HepG2 (cell line): ENCODE results near the gene TMEM116. TPM values are rescaled to one million over a fixed set of nuclear protein-coding genes. Genes with fewer than 3 reads are reported as not detected.

Experiments
- ATAC-seq: fragments of 200-7000 bp; cut with Tn5 transposase; 3 replicates; pipeline ENCODE4 v1.9.1; 2020; ENCODE audit warnings: mild to moderate bottlenecking, moderate library complexity
- BruUV-seq: library from RNA; stranded (reverse); fragments of 400-500 nt; replicated peaks from 2 replicates; lab custom pipeline; 2021; lab: Mats Ljungman, UMichigan
- CTCF ChIA-PET: fragments of 300-600 bp; formaldehyde crosslinking; extraction: SDS; loops from one replicate; lab custom pipeline; 2021; ENCODE audit warnings: low total read pairs, inconsistent platforms, low intra/inter-chr PET ratio; lab: Yijun Ruan, JAX
- POLR2A ChIA-PET: fragments of 350-600 bp; sonication (Branson Sonifier 250); formaldehyde crosslinking; loops from one replicate; lab custom pipeline; 2020; ENCODE audit warnings: antibody characterized with exemption, inconsistent platforms; lab: Yijun Ruan, JAX
- DNase-seq: peaks from one replicate; pipeline ENCODE4 v3.0.0-alpha.2; 2015; ENCODE audit warnings: low spot score
- FAIRE-seq: peaks from 3 replicates; lab custom pipeline; 2011; peaks lifted over from hg19 to GRCh38; lab: Jason Lieb, UNC
- H2AFZ ChIP-seq: one replicate; pipeline ENCODE4 v1.6.1; 2011; ENCODE audit warnings: low read length, inconsistent platforms
- H3K27ac ChIP-seq: fragments of 300-600 bp; 3 replicates; pipeline ENCODE4 v1.8.0; 2011; ENCODE audit warnings: mixed run types, mild to moderate bottlenecking, mixed read lengths, low read length, inconsistent platforms; ENCODE audit not compliant: insufficient read depth; ENCODE audit errors: extremely low read length
- H3K27me3 ChIP-seq, 2 experiments: fragments of 200-600 bp in 1 of 2; 2 replicates in 1 of 2; 3 replicates in 1 of 2; pipeline versions ENCODE4 v1.6.0 to v1.8.0; 2011; ENCODE audit warnings: low read length in 2 of 2, mild to moderate bottlenecking in 2 of 2, moderate library complexity in 2 of 2, inconsistent platforms in 1 of 2; ENCODE audit not compliant: insufficient read depth in 2 of 2, control insufficient read depth in 1 of 2
- H3K36me3 ChIP-seq, 2 experiments: fragments of 200-600 bp in 1 of 2; replicated peaks in 1 of 2; 2 replicates in 1 of 2; 3 replicates in 1 of 2; pipeline versions ENCODE4 v1.5.1 to v1.8.0; 2011; ENCODE audit warnings: low read length in 2 of 2, inconsistent platforms in 1 of 2; ENCODE audit not compliant: insufficient read depth in 2 of 2, control insufficient read depth in 1 of 2
- H3K4me1 ChIP-seq: 2 replicates; pipeline ENCODE4 v1.5.1; 2012; ENCODE audit warnings: low read length, inconsistent platforms; ENCODE audit not compliant: insufficient read depth
- H3K4me2 ChIP-seq: 2 replicates; pipeline ENCODE4 v1.6.0; 2011; ENCODE audit warnings: low read depth, low read length, inconsistent platforms
- H3K4me3 ChIP-seq, 3 experiments: fragments of 200-600 bp in 1 of 3; sonication (generic), shearing (Covaris generic) in 1 of 3; replicated peaks in 1 of 3; 2 replicates each; pipeline ENCODE4 v1.5.1; 2011 to 2016; ENCODE audit warnings: low read length in 3 of 3, inconsistent platforms in 2 of 3, low read depth in 2 of 3, mild to moderate bottlenecking in 2 of 3, control low read depth in 1 of 3, mixed read lengths in 1 of 3; ENCODE audit not compliant: insufficient read depth in 1 of 3
- H3K79me2 ChIP-seq: one replicate; pipeline ENCODE4 v1.6.1; 2011; ENCODE audit warnings: low read length, inconsistent platforms; ENCODE audit not compliant: insufficient read depth
- H3K9ac ChIP-seq: 2 replicates; pipeline ENCODE4 v1.6.0; 2011; ENCODE audit warnings: mild to moderate bottlenecking, low read depth, low read length, inconsistent platforms; ENCODE audit not compliant: insufficient read depth
- H3K9me3 ChIP-seq: 2 replicates; pipeline ENCODE4 v1.5.1; 2012; ENCODE audit warnings: mild to moderate bottlenecking, low read length
- H4K20me1 ChIP-seq: 2 replicates; pipeline ENCODE4 v1.6.0; 2011; ENCODE audit warnings: inconsistent platforms, mild to moderate bottlenecking, low read length, moderate library complexity; ENCODE audit not compliant: insufficient read depth
- AGO2 ChIP-seq: fragments of 200-400 bp; formaldehyde crosslinking; optimal IDR thresholded peaks from 2 replicates; pipeline ENCODE3; 2017; ENCODE audit warnings: mild to moderate bottlenecking, low read depth, low read length, moderate library complexity
- GATA4 ChIP-seq: sonication (generic); IDR thresholded peaks from 2 replicates; pipeline ENCODE4 v1.6.1; 2016; ENCODE audit warnings: antibody characterized with exemption, low read depth, borderline replicate concordance
- PAF1 ChIP-seq: IDR thresholded peaks from 2 replicates; pipeline ENCODE4 v1.6.1; 2016; ENCODE audit warnings: missing genetic modification reagents, missing compliant biosample characterization
- PRMT3 ChIP-seq: sonication (generic); formaldehyde crosslinking; IDR thresholded peaks from 2 replicates; pipeline ENCODE4 v1.8.1; 2022; ENCODE audit warnings: low read depth, mild to moderate bottlenecking, moderate library complexity, missing genetic modification reagents, borderline replicate concordance
- SALL2 ChIP-seq: sonication (generic); formaldehyde crosslinking; IDR thresholded peaks from 2 replicates; pipeline ENCODE4 v1.8.1; 2023; ENCODE audit warnings: mild to moderate bottlenecking, missing genetic modification reagents, inconsistent platforms
- SATB2 ChIP-seq: sonication (generic); formaldehyde crosslinking; IDR thresholded peaks from 2 replicates; pipeline ENCODE4 v1.5.0; 2020; ENCODE audit warnings: missing genetic modification reagents
- SP5 ChIP-seq: IDR thresholded peaks from 2 replicates; pipeline ENCODE4 v1.6.1; 2016; ENCODE audit warnings: low read depth, borderline replicate concordance
- STAT5B ChIP-seq: sonication (generic); formaldehyde crosslinking; IDR thresholded peaks from 2 replicates; pipeline ENCODE4 v1.4.0; 2020; ENCODE audit warnings: missing genetic modification reagents
- ZBTB20 ChIP-seq: sonication (generic); formaldehyde crosslinking; IDR thresholded peaks from 2 replicates; pipeline ENCODE4 v1.8.1; 2023; ENCODE audit warnings: missing genetic modification reagents, low read depth, mild to moderate bottlenecking, borderline replicate concordance
- ZBTB4 ChIP-seq: sonication (generic); formaldehyde crosslinking; IDR thresholded peaks from 2 replicates; pipeline ENCODE4 v1.4.0; 2020; ENCODE audit warnings: missing genetic modification reagents, mild to moderate bottlenecking, borderline replicate concordance
- ZNF124 ChIP-seq: sonication (generic); formaldehyde crosslinking; IDR thresholded peaks from 2 replicates; pipeline ENCODE4 v1.4.0; 2020; ENCODE audit warnings: missing genetic modification reagents
- ZNF260 ChIP-seq: sonication (generic); formaldehyde crosslinking; IDR thresholded peaks from 2 replicates; pipeline ENCODE4 v1.4.0; 2020; ENCODE audit warnings: missing genetic modification reagents, low read depth, mild to moderate bottlenecking, borderline replicate concordance
- ZNF816 ChIP-seq: sonication (generic); formaldehyde crosslinking; IDR thresholded peaks from 2 replicates; pipeline ENCODE4 v1.8.0; 2022; ENCODE audit warnings: missing genetic modification reagents, mild to moderate bottlenecking, borderline replicate concordance
- WGBS: methylation state at CpG from one replicate; pipeline ENCODE4 v1.1.6; 2017; ENCODE audit warnings: low lambda C conversion rate; 5-methylcytosine and 5-hydroxymethylcytosine counted together
- in situ Hi-C: cut with HindIII; loops from 2 replicates; pipeline ENCODE4 v1.10.0; 2017; ENCODE audit warnings: low pct_unique_long_range_greater_than_20kb; ENCODE audit not compliant: extremely low pct_ligation_motif_present
- intact Hi-C: fragments of 100-400 bp; cut with micrococcal nuclease; formaldehyde crosslinking; loops from one replicate; pipeline ENCODE4 v1.10.0; 2022; ENCODE audit not compliant: unreplicated experiment
- polyA plus RNA-seq, 8 experiments: library from polyadenylated mRNA; depleted of rRNA in 3 of 8; stranded (reverse) in 7 of 8; unstranded in 1 of 8; fragments of >200 nt; fragmentation: Illumina TruSeq in 4 of 8; extraction: Trizol in 4 of 8; gene quantifications; 2 replicates each; pipeline versions ENCODE4 v1.2.1 to v1.2.3, GENCODE V29; 2011 to 2016; ENCODE audit warnings: low read depth in 4 of 8, missing spikeins in 1 of 8, mixed read lengths in 1 of 8; ENCODE audit not compliant: insufficient read depth in 1 of 8
- total RNA-seq, 5 experiments: library from RNA; depleted of rRNA; stranded (reverse); fragments of >200 nt; fragmentation: Illumina TruSeq; extraction: Trizol; gene quantifications; 2 replicates each; pipeline ENCODE4 v1.2.3, GENCODE V29; 2016; ENCODE audit warnings: low read depth in 1 of 5

Gene TMEM116
- total and polyA plus RNA-seq, 2 of the 13 experiments (the other 11 are each of a cell fraction or from before 2014, with no cell fraction given), result 14.0 to 17.8 TPM

- no peak overlapping the region for H3K4me3 ChIP-seq
- no peak for DNase-seq
- H4K20me1 ChIP-seq, result no peaks in the 10 kb centered on the region
- FAIRE-seq, result no peak
- no peaks in the 10 kb centered on the region for H3K79me2 ChIP-seq
- H3K4me1 ChIP-seq, result no peaks in the 10 kb centered on the region
- intact Hi-C loops (no loop called here), in situ Hi-C loops (no loop called here)
- CTCF ChIA-PET, result no interaction called here
- no peak overlapping the region for H3K27ac ChIP-seq
- TF ChIP-seq SATB2 (no peak), SALL2 (no peak), PAF1 (no peak), SP5 (CRISPR knock-in tag) (no peak), GATA4 (no peak), ZNF260 (CRISPR knock-in tag) (no peak), PRMT3 (CRISPR knock-in tag) (no peak), ZNF124 (CRISPR knock-in tag) (no peak), ZBTB20 (CRISPR knock-in tag) (no peak), STAT5B (CRISPR knock-in tag) (no peak)
- no TSS peak for BruUV-seq
- WGBS, result 94% methylated on average over 2 of the region's 2 CpGs
- H3K9ac ChIP-seq, result no peak overlapping the region
- H2AFZ ChIP-seq, result no peak overlapping the region
- no peaks in the 10 kb centered on the region for H3K9me3 ChIP-seq
- H3K36me3 ChIP-seq, result no peaks in the 10 kb centered on the region
- POLR2A ChIA-PET, result interaction anchor here (0.7 kb wide), 1 partner anchor 25 kb away, joined by 3 read pairs; no protein-coding TSS in a partner anchor
- H3K4me2 ChIP-seq, result no peak overlapping the region
- H3K27me3 ChIP-seq, result no peaks in the 10 kb centered on the region
- no peak for ATAC-seq
Measured at GRCh38 chr12:111991535-111991934, 21.4 kb downstream of the TMEM116 start.

- TF ChIP-seq ZNF816 (CRISPR knock-in tag), result no peak
- TF ChIP-seq ZBTB4 (CRISPR knock-in tag), result no peak
- TF ChIP-seq AGO2, result no peak
- Histone ChIP-seq H3K4me3 (no peak overlapping the region), H3K9ac (no peak overlapping the region), H3K27me3 (no peaks in the 10 kb centered on the region; a peak in 1 of 5 replicates), H2AFZ (no peak overlapping the region), H3K4me2 (no peak overlapping the region), H3K4me1 (no peaks in the 10 kb centered on the region), H3K79me2 (no peaks in the 10 kb centered on the region), H3K36me3 (no peaks in the 10 kb centered on the region), H3K9me3 (no peaks in the 10 kb centered on the region), H4K20me1 (no peaks in the 10 kb centered on the region), H3K27ac (no peak overlapping the region)
- WGBS, result 45% methylated on average over 2 of the region's 2 CpGs
- no TSS peak for BruUV-seq
- no peak for ATAC-seq
- in situ Hi-C loops (no loop called here), intact Hi-C loops (no loop called here)
- no peak for DNase-seq
- ChIA-PET CTCF (no interaction called here), POLR2A (no interaction called here)
- FAIRE-seq, result no peak
Measured at GRCh38 chr12:111984820-111985219, 28.1 kb downstream of the TMEM116 start.
